Fibroblast of mammary gland (primary cell): ENCODE data around the gene PRR23E.

Experiments
- DNase-seq: peaks from one replicate; pipeline ENCODE4 v3.0.0-alpha.2; 2010; ENCODE audit warnings: low read depth
- H3K4me3 ChIP-seq: 2 replicates; pipeline ENCODE4 v1.5.1; 2011; ENCODE audit warnings: low read depth, mild to moderate bottlenecking, low read length, moderate library complexity; ENCODE audit not compliant: control insufficient read depth
- CTCF ChIP-seq: conservative IDR thresholded peaks from 2 replicates; pipeline ENCODE4 v1.5.1; 2011; ENCODE audit warnings: low read depth, low read length, inconsistent platforms; ENCODE audit not compliant: control insufficient read depth, insufficient read depth

PRR23E gene

GRCh38 chr3:127157171-127157828 is 35.6 kb upstream of the PRR23E start:
- DNase-seq: no peak
- no peak for TF ChIP-seq CTCF
- H3K4me3 ChIP-seq: no peak overlapping the region

GRCh38 chr3:127158614-127159229 is 34.2 kb upstream of the PRR23E start:
- no peak overlapping the region for H3K4me3 ChIP-seq
- no peak for DNase-seq
- no peak for TF ChIP-seq CTCF

GRCh38 chr3:127159543-127159942 is 33.4 kb upstream of the PRR23E start:
- H3K4me3 ChIP-seq: no peak overlapping the region
- DNase-seq: no peak
- TF ChIP-seq CTCF: no peak

GRCh38 chr3:127161236-127161635 is 31.7 kb upstream of the PRR23E start:
- H3K4me3 ChIP-seq: no peak overlapping the region
- no peak for TF ChIP-seq CTCF
- DNase-seq: no peak

GRCh38 chr3:127161973-127162579 is 30.9 kb upstream of the PRR23E start:
- no peak for DNase-seq
- no peak for TF ChIP-seq CTCF
- no peak overlapping the region for H3K4me3 ChIP-seq

- no peak for DNase-seq
- TF ChIP-seq CTCF: no peak
- no peak overlapping the region for H3K4me3 ChIP-seq
Measured at GRCh38 chr3:127162947-127163645, 29.8 kb upstream of the PRR23E start.
